Astrocyte of the cerebellum (primary cell): ENCODE measurements around the gene ROGDI.

Source experiments
- DNase-seq: peaks from one replicate; pipeline ENCODE4 v3.0.0-alpha.2; 2011; ENCODE audit warnings: low read depth
- H3K4me3 ChIP-seq: 2 replicates; pipeline ENCODE4 v1.5.1; 2011; ENCODE audit warnings: mild to moderate bottlenecking, low read depth, low read length, moderate library complexity
- in situ Hi-C: cut with HindIII; loops from 2 replicates; pipeline ENCODE4 v1.10.0; 2017; ENCODE audit warnings: low sequenced_read_pairs
- TF ChIP-seq, protein P1 (sequence below): IDR thresholded peaks from 2 replicates; pipeline ENCODE4 v1.5.1; 2012; ENCODE audit warnings: low read length, low read depth, moderate library complexity, mild to moderate bottlenecking; ENCODE audit errors: missing control alignments

The ROGDI gene

GRCh38 chr16:4765511-4766474 is 36.6 kb downstream of the ROGDI start:
- TF ChIP-seq, protein P1, sequence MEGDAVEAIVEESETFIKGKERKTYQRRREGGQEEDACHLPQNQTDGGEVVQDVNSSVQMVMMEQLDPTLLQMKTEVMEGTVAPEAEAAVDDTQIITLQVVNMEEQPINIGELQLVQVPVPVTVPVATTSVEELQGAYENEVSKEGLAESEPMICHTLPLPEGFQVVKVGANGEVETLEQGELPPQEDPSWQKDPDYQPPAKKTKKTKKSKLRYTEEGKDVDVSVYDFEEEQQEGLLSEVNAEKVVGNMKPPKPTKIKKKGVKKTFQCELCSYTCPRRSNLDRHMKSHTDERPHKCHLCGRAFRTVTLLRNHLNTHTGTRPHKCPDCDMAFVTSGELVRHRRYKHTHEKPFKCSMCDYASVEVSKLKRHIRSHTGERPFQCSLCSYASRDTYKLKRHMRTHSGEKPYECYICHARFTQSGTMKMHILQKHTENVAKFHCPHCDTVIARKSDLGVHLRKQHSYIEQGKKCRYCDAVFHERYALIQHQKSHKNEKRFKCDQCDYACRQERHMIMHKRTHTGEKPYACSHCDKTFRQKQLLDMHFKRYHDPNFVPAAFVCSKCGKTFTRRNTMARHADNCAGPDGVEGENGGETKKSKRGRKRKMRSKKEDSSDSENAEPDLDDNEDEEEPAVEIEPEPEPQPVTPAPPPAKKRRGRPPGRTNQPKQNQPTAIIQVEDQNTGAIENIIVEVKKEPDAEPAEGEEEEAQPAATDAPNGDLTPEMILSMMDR = no peak
- in situ Hi-C loops = loop anchor here (5.0 kb wide), 1 partner anchor 52 kb away; no protein-coding TSS in a partner anchor
- peak overlapping the region; percentile 97 for H3K4me3 ChIP-seq
- no peak for DNase-seq

DNA sequence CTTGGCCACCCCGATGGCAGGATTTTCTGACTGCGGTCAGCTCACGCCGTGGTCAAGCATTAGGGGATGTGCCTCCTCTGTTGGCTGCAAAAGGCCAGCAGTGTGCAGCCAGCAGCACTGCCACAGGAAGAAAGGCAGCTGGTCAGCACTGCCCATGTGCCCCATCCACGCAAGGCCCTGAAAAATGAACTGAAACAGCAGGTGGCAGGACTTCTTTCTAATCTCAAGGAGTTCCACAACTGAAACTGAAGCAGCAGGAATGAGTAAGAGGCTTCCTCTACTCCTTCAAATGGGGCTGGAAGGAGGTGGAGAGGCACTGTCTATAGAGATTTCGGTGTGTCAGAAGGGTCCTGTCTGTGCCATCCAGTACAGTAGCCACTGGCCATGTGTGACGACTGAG is 38.6 kb downstream of the ROGDI start:
- in situ Hi-C loops = no loop called here
- no peak overlapping the region for H3K4me3 ChIP-seq
- no peak for DNase-seq
- TF ChIP-seq, protein P1 = no peak

GRCh38 chr16:4762205-4762604 is 40.2 kb downstream of the ROGDI start:
- TF ChIP-seq, protein P1 = no peak
- in situ Hi-C loops = no loop called here
- no peak overlapping the region for H3K4me3 ChIP-seq
- DNase-seq = no peak

DNA sequence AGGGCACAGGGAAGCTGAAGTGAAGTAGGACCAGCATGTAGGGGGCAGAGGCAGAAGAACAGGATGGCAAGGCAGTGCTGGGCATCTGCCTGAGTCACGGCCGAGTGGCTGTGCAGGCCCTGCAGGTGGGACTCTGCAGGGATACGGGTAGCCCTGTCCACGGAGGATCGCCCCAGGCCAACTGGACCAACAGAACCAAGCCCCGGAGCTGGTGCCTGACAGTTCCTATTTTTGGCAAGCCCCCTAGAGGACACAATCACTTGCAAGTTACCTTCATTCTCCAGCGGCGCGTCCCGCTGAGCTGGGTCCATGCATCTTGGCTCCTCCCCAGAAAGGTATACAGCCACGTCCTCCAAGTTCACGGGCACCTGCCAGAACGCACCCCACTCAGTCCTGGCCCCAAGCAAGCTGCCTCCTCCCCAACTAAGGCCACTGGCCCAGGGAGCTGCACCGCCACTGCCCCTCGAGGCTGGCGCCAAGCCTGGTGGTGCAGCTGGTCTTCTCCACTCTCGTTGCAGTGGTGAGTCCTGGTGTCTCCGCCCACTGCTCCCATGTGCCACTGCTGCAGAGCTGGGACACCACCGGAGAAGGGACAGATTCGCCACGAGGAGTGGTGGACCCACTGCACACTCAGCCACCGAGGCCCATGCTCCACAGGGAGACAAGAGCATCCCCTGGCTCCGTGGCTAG is 42.1 kb downstream of the ROGDI start:
- DNase-seq = no peak
- TF ChIP-seq, protein P1 = no peak
- H3K4me3 ChIP-seq = no peak overlapping the region
- in situ Hi-C loops = no loop called here

GRCh38 chr16:4755687-4756086 is 46.7 kb downstream of the ROGDI start:
- DNase-seq = no peak
- no peak overlapping the region for H3K4me3 ChIP-seq
- in situ Hi-C loops = no loop called here
- TF ChIP-seq, protein P1 = no peak

DNA sequence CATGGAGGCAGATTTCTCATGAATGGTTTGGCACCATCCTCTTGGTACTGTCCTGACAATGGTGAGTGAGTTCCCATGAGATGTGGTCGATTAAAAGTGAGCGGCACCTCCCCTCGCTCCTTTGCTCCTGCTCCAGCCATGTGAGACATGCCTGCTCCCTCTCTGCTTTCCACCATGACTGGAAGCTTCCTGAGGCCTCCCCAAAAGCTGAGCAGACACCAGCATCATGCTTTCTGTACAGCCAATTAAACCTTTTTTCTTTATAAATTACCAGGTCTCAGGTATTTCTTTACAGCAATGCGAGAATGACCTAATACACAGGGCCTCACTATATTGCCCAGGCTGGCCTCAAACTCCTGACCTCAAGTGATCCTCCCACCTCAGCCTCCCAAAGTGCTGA is 47.6 kb downstream of the ROGDI start:
- DNase-seq = no peak
- in situ Hi-C loops = no loop called here
- H3K4me3 ChIP-seq = no peak overlapping the region
- TF ChIP-seq, protein P1 = no peak
